GM19467 (cell line): Measurements from ENCODE around the gene SPOP.

Experiments
- ATAC-seq: cut with Tn5 transposase; IDR thresholded peaks from one replicate; pipeline ENCODE4 v1.9.1; 2021; ENCODE audit warnings: mild to moderate bottlenecking, moderate library complexity; ENCODE audit not compliant: unreplicated experiment

SPOP gene

DNA sequence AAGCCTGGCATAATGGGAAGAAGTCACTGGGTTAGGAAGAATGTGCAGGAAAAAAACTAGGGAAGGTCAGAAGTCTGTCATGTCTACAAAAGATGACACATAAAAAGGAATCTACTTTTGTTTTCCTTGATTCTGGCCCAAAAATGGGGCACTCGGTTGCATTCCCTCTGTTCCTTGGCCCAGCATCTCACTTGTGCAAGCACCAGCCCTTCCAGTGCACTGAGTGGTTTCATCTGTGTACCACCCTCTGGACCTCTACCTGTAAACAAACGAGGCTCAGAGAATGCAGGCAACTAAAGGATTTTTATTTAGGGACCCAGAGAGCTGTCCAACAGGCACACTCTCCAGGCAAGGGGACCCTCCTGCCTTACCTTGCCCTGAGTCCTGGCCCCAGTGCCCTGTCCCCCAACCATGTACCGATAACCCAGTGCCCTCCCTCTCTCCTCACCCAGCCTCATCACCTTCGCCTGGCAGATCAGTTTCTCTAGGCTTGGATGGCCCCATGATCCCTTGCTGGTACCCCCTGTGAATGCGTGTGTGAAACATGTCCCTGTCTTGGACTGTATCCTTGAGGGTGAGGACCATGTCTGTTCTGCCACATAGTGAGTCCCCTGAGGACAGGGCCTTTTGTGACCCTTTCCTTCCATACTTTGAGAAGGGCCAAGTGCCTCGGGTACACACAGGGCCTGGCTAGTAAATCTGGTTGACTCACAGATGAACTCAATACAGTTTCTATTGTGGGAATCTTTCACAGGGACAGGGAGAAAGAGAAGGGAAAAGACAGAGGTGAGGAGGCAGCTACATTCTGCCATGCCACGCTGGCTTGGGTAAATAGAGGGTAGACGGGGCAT lies 88.9 kb downstream of the SPOP start:
- no peak for ATAC-seq

DNA sequence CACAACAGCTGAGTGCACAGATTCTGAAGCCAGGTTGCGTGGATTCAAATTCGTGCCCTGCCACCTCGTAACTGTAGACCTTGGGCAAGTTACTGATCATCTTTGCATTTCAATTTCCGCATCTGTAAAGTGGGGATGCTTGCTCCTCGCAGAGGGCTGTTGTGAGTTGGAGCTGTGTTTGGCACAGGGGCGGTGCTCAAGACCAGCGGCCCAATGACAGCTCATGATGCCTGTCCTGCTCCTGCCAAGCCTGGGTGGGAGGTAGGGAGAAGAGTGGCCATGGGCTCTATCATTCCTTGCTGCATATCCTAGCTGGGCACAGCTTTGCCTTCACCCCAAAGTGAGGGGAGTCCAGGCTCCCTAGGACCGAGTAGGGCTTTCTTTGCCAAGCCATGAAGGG lies 89.6 kb downstream of the SPOP start:
- ATAC-seq: no peak

DNA sequence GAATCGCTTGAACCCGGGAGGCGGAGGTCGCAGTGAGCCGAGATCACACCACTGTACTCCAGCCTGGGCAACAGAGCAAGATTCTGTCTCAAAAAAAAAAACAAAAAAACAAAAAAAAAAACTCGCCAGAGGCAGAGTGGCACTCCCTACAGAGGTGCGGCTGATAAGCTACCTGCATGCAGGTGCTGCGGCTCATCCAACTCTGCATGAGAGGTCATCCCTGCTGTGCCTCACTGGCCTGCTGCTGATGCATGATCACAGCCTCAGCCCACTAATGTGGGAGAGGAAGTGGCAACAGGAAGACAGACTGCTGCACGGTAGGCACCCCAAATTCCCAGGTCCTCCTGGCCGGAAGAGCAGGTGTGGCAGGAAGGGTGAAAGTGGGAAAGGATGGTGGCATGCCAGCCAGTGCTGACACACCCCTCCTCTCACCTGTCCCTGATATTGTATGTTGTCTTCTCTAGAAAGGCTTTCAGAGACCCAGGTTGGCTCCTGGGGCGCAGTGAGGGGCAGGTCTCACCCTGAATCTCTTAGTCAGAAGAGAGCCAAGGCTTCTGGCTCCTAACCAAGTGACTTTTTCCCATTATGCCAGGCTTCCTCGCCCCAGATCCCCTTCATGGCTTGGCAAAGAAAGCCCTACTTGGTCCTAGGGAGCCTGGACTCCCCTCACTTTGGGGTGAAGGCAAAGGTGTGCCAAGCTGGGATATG lies 90.4 kb downstream of the SPOP start:
- ATAC-seq: no peak

DNA sequence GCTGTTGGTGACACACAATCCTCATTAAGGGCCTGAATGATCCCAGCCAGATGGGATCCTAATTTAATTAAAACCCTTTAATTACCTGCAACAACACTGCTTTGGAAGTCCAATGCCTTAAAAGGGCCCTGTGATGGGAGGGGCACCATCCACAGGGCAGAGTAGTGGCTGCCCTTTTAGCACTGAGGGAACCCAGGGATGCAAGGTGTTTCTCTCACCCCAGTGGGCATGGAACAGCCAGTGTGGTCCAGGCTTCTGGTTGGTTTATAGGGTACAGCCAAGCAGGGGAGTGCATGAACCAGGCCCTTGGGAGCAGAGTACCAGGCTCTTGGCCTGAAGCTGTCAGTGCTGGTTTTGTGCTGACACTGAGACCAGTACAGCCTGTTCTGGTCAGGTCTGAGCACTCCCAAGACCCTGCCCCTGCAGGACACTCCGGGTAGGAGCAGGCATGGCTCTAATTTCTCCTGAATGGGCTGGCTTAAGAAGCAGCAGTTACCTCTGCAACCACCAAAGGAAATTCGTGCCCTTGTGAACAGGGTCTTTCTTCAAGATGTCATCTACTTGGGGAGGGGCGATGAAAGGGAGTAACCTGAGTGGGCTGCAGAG lies 92.4 kb downstream of the SPOP start:
- ATAC-seq: no peak

DNA sequence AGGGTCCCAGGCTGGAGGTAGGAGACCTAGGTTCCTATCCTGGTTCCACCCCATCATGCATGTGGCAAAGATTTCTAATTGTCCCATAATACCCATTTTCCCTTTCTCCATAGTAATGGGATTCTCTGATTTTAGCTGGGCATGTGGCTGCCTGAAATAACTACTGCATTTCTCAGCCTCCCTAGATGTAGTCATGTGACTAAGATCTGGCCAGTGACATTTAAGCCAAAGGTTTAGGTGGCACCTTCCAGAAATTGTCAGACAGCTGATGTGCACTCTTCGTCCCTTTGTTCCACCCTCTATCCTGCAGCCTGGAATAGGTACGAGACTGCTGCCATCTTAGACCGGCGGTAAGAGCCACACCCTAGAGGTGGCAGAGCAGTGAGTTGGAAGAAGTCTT lies 94.0 kb downstream of the SPOP start:
- ATAC-seq: no peak

DNA sequence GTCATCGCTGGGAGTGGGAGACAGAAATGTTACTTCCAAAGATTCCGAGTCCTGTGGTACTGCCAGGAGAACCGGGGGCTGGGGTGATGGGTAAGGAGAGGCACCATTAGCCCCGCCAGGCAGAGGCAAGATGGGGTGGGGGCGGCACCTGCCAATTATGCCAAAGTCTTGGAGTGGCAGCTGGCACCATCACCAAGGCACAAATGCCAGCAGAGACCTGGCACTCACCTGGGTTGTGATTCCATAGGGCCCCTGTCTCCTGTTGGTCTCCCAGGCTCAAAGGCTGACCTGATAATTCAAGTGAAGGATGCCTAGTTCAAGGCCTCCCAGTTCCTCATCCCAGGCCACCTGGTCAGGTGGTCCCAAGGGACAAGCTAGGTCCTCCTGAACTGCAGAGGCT lies 94.7 kb downstream of the SPOP start:
- no peak for ATAC-seq

DNA sequence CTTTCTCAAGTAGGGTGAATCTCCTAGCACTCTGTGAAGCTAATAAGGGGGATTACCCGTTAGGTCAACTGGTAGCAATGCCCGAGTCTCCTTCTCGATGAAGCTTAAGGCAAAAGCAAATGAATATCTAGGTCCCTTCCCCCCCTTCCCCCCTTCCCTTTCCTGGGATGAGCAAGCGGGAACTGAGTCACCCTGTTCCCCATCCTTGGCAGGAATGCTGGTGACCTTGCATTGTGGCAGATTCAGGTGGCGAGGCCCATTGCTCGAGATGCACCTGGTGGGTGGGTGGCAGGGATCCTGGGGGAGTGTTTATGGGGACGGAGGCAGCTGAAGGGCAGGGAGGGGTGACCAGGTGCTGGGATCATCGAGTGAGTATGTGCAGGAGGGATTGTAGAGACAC lies 95.1 kb downstream of the SPOP start:
- ATAC-seq: no peak

DNA sequence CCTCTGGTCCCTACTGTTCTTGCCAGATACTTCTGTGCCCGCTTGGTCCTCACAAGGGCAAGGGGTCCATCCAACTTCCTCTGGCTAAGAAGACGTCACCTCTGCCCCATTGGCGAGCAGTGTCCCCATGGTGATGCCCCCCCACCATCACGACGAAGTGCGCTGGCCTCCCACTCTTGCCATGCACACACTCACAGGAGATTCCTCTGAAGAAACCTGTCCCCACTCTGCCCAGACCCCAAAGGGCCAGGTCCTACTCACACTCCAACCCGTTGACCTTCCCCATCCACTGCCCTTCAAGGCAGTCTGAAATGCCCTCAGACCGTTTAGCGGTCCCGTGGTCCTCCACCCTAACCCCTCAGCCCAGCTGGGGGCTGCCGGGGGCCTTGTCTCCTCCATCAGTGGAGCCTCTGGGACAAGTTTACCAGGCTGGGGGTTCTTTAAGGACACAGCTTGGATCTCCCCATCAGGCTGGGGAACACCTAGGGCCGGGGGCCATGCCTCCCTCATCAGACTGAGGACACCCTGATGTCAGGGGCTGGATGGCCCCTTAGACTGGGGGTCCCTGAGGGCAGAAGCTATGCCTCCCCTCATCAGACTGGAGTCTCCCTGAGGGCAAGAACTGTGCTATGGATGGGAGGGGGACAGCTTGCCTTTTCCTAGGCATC lies 95.7 kb downstream of the SPOP start:
- ATAC-seq: no peak

DNA sequence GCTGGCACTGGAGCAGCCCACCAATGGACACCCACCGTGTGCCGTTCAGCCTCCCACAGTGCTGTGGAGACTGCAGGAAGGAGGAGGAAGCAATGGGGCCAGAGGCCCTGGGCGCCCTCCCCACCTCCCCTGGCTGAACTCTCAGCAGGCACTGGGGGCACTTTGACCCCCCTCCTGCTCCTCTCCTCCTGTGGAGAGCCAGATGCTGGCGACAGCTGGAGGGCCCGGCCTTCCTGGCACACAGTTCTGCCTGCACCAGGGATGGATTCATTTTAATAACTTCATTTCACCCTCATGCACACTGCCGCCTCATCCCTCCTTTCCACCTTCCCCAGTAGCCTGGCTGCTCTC lies 96.3 kb downstream of the SPOP start:
- ATAC-seq: no peak

DNA sequence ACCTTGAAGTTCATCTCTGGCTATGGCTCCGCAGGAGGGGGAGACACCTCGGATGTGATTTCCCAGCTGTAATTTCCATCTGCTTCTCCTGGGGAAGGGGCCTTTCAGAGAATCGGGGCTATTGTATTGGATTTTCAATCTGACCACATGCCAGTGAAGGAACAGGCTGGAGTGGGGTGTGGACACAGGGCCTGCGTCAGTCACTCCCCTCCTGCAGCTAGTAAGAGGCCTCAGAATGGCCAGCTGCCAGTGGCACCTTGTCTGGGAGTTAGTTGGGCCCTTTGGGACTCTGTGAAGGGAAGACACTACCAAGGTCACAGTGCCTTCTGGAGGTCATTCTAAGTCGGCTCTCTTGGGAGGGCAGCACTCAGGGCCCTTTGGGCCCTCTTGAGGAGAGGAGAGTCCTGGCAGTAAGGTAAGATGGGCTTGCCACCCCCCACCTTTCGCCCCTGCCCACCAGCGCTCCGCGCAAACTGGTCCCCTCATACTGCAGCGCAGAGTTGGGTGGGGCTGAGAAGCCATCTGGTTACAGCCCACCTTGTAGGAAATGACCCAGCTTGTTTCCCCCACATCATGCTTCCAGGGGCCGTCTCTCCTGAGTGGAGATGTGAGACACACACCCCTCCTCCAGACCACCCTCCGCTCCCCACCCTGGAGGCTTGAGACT lies 96.8 kb downstream of the SPOP start:
- no peak for ATAC-seq

DNA sequence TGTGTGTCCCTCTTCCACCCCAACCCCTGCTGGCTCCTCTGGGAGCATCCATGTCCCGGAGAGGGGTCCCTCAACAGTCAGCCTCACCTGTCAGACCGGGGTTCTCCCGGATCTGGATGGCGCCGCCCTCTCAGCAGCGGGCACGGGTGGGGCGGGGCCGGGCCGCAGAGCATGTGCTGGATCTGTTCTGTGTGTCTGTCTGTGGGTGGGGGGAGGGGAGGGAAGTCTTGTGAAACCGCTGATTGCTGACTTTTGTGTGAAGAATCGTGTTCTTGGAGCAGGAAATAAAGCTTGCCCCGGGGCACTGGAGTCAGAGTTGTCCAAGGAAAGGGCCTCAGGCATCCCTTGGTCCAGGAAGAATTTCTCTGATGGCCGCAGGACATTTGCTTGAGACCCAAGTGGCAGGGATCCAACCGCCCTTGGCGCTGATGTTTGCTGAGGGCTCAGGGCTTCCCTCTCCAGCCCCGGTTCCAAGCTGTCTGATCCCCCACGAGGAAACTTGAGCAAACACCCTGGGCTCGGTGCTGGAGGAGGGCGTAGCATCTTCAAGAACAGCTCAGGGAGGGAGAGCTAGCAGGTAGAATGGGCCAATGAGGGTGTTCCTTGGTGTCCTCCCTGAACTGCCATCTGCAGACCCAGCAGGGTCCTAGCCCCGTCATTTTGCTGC lies 97.7 kb downstream of the SPOP start:
- no peak for ATAC-seq

DNA sequence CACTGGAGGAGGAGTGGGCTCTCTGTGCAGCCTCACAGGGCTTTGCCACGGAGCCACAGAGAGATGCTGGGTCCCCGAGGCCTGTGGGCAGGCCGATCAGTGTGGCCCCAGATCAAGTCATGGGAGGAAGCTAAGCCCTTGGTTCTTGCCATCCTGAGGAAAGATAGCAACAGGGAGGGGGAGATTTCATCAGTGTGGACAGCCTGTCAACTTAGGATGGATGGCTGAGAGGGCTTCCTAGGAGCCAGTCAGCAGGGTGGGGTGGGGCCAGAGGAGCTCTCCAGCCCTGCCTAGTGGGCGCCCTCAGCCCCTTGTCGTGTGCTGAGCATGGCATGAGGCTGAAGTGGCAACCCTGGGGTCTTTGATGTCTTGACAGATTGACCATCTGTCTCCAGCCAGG lies 98.4 kb downstream of the SPOP start:
- ATAC-seq: no peak

DNA sequence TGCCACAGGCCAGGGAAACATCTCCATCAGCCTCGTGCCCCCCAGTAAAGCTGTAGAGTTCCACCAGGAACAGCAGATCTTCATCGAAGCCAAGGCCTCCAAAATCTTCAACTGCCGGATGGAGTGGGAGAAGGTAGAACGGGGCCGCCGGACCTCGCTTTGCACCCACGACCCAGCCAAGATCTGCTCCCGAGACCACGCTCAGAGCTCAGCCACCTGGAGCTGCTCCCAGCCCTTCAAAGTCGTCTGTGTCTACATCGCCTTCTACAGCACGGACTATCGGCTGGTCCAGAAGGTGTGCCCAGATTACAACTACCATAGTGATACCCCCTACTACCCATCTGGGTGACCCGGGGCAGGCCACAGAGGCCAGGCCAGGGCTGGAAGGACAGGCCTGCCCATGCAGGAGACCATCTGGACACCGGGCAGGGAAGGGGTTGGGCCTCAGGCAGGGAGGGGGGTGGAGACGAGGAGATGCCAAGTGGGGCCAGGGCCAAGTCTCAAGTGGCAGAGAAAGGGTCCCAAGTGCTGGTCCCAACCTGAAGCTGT lies 98.9 kb downstream of the SPOP start:
- no peak for ATAC-seq

DNA sequence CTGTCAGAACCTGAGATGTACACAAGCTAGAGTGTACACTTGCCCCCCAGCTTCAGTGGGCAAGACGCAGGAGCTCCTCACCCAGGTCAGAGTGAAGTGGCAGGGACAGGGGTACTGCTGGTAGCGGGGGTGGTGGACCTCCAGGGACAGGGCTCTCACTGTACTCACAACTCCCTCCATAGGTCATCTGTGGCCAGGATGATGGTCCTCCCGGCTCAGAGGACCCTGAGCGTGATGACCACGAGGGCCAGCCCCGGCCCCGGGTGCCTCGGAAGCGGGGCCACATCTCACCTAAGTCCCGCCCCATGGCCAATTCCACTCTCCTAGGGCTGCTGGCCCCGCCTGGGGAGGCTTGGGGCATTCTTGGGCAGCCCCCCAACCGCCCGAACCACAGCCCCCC lies 99.5 kb downstream of the SPOP start:
- ATAC-seq: no peak

DNA sequence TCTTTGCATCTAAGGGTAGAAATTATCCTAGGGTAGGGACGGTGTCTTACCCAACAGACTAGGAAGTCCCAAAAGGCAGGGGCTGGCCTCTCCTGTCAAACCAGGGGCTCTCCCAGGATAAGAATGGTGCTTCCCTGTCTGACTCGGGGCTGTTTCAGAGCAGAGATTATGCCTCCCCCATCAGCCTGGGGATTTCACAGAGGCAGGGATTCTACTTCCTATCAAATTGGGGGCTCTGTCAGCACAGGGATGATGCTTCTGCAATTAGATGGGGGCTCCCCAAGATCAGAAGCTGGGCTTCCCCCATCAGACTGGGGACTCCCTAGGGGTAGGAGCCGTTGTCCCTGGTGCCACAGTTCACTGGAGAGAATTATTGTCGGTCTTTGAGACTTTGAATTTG lies 99.9 kb downstream of the SPOP start:
- ATAC-seq: no peak

DNA sequence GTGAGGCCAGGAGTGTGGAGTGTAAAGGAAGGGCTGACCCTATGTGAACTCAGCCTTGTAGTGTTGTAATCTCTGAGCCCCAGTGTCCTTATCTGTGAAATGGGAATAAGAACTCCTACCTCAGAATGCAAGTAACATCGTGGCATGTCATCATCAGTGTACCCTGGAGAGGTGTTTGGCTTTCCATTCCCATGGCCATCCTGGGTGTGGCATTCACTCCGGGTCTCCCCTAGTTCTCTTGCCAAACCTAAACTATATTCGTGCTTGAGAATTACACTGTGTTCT lies 100.3 kb downstream of the SPOP start:
- no peak for ATAC-seq

DNA sequence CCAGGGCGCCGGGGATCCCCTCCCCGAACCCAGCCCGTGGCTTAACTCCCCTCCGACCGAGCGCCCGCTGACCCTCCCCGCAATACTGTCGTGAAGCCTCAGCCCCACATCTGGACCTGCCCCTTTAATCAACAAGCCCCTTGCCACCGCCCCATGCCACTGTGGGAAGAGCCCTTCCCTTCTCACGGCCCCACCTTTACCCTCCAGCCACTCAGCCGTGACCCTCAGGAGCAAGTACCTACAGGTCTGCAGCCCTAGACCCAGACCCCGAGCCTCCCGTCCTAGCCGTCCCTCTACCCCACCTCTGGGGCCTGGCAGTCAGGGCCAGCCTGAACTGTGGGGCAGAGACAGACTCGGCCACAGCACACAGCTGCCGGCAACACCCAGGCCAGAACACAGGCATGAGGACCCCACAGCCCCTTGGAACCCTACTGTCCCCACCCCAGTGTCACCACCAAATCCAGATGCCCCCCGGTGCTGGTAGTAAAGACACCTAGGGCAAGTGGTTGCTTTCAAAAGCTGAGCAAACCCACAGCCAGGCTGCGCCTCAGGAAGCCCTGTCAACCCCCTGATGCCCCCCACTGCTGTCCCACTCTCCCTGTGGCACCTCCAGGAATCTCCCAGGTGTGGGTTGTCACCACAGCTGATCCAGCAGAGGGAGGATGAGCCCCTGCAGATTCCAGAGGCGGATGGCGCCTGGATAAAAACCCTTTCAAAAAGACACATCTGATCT lies 100.8 kb downstream of the SPOP start:
- no peak for ATAC-seq

DNA sequence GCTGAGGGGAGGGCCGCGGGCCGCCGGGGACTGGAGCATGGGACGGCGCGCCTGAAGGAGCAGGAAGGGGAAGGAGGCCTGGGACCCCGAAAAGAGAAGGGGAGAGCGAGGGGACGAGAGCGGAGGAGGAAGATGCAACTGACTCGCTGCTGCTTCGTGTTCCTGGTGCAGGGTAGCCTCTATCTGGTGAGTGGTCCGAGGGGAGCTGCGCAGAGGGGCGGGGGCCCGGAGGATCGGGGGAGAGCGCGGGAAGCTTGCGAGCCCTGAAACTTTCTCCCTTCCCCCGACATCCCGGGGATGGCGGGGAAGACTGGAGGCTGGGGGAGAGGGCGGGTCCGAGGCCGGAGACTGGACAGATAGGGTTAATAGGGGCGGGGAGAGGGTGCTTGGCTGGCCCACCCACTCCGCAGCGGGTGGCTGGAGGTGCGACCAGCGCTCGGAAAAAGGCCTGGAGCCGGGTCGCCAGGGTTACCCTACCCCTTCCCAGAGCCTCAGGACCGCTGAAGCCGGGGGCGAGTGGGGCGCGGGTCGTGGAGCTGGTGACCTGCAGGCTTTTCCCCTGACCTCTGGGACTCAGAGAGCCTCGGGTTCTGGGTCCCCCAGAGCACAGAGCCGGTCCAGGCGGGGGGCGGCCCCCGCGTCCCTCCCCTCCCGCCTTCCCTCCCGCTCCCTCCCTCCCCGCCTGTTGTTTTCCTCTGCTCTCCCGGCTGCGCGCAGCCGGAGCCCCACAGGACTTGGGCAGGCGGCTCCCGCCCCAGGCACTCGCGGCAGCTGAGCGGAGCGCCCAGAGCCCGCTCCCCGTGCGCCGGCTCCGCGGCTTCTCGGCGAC lies 101.6 kb downstream of the SPOP start:
- ATAC-seq: no peak

DNA sequence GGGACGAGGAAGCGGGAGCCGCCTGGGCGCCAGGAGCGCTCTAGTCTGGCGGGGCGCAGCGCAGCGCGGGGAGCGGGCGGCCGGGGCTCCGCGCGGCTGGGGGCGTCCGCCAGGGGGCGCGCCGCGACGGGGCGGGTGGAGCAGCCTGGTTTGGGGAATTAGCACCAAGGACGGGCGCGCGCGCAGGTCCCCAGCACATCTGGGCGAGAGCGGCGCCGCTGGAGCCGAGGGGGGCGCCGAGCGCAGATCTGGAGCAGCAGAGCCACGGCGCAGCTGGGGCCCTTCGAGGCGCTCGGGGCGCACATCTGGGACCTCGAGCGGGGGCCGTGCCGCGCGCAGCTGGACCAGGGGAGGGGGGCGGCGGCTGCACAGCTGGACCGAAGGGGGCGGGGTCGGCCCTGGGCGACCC lies 102.2 kb downstream of the SPOP start, which contains the start of gene NXPH3:
Gene NXPH3 (plus strand): TSS at position 193 of the 409 bp plus-strand sequence. CDS start 349 bp downstream, outside the sequence.
- no peak for ATAC-seq
